NCI-H2171 (cell line): Measurements from ENCODE around the gene NES.

Experiments
- DNase-seq: peaks from one replicate; lab custom pipeline; 2025; lab: John Stamatoyannopoulos, UW

Gene NES

GRCh38 chr1:156662005-156662799 lies 15.0 kb downstream of the NES start:
- no peak for DNase-seq

- no peak for DNase-seq
Observed at GRCh38 chr1:156660752-156661112, 16.5 kb downstream of the NES start.

- DNase-seq = peak; percentile 88
Observed at GRCh38 chr1:156659988-156660751, 17.0 kb downstream of the NES start.

- no peak for DNase-seq
Observed at GRCh38 chr1:156659661-156659987, 17.6 kb downstream of the NES start.

GRCh38 chr1:156658945-156659574 lies 18.1 kb downstream of the NES start:
- DNase-seq = no peak

GRCh38 chr1:156658496-156658895 lies 18.7 kb downstream of the NES start:
- no peak for DNase-seq

GRCh38 chr1:156657741-156658319 lies 19.4 kb downstream of the NES start:
- no peak for DNase-seq

GRCh38 chr1:156656806-156657740 lies 20.1 kb downstream of the NES start:
- DNase-seq = peak; percentile 46

GRCh38 chr1:156655904-156656516 lies 21.2 kb downstream of the NES start:
- DNase-seq = no peak

GRCh38 chr1:156655151-156655903 lies 21.9 kb downstream of the NES start:
- DNase-seq = no peak

- no peak for DNase-seq
Observed at GRCh38 chr1:156654700-156655099, 22.5 kb downstream of the NES start.

- no peak for DNase-seq
Observed at GRCh38 chr1:156652992-156653355, 24.2 kb downstream of the NES start.

- no peak for DNase-seq
Observed at GRCh38 chr1:156652131-156652991, 24.8 kb downstream of the NES start.

- DNase-seq = no peak
Observed at GRCh38 chr1:156648951-156649350, 28.3 kb downstream of the NES start.

- no peak for DNase-seq
Observed at GRCh38 chr1:156648496-156648895, 28.7 kb downstream of the NES start.

GRCh38 chr1:156647351-156647750 lies 29.9 kb downstream of the NES start:
- no peak for DNase-seq

- DNase-seq = no peak
Observed at GRCh38 chr1:156646738-156647211, 30.4 kb downstream of the NES start.

- DNase-seq = no peak
Observed at GRCh38 chr1:156645666-156646065, 31.5 kb downstream of the NES start.

GRCh38 chr1:156645056-156645455 lies 32.2 kb downstream of the NES start:
- DNase-seq = no peak
